Measurements from ENCODE around the gene GSTT2. TPM values are rescaled to one million over a fixed set of nuclear protein-coding genes. Genes with fewer than 3 reads are reported as not detected.

Gene GSTT2
- total RNA-seq, 1 donor from 2014 or later, result 0.50 TPM

DNA sequence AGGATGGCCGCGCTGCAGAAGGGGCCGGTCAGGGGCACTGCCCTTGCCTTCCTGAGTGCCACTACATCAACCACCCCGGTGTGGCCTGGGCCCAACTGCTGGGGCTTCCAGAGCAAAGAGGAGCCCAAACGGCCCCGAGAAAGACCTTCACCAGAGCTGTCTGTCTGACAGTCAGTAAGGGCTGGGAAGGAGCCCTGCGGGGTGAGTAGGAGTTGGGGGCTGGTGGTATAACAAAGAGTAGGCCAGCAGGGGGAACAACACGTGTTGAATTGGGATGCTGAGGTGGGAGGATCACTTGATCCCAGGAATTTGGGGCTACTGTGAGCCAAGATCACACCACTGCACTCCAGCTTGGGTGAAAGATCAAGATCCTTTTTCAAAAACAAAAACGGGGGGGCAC is 21.4 kb downstream of the GSTT2 start:
- no peak for DNase-seq (ENCODE audit: low read depth)
- no peaks in the 10 kb centered on the region for H3K36me3 ChIP-seq (ENCODE audit: control insufficient read depth, insufficient read depth, low read length)
- TF ChIP-seq CTCF (IDR thresholded peaks at IDR 0.05; ENCODE audit: insufficient read depth, low read length, poor library complexity, severe bottlenecking), result no peak
- H3K4me3 ChIP-seq (ENCODE audit: low read depth, low read length), result no peak overlapping the region
- no peaks in the 10 kb centered on the region for H3K27me3 ChIP-seq (ENCODE audit: control insufficient read depth, insufficient read depth, low read length)

GRCh38 chr22:24002272-24002671 is 22.3 kb downstream of the GSTT2 start:
- TF ChIP-seq CTCF (IDR thresholded peaks at IDR 0.05; ENCODE audit: insufficient read depth, low read length, poor library complexity, severe bottlenecking), result no peak
- Histone ChIP-seq H3K27me3 (ENCODE audit: control insufficient read depth, insufficient read depth, low read length) (no peaks in the 10 kb centered on the region), H3K4me3 (ENCODE audit: low read depth, low read length) (no peak overlapping the region), H3K36me3 (ENCODE audit: control insufficient read depth, insufficient read depth, low read length) (no peaks in the 10 kb centered on the region)
- DNase-seq (ENCODE audit: low read depth), result no peak

- no peak for TF ChIP-seq CTCF (IDR thresholded peaks at IDR 0.05; ENCODE audit: insufficient read depth, low read length, poor library complexity, severe bottlenecking)
- no peak for DNase-seq (ENCODE audit: low read depth)
Measured at GRCh38 chr22:24002851-24003250, 22.9 kb downstream of the GSTT2 start.

GRCh38 chr22:24003887-24004286 is 24.0 kb downstream of the GSTT2 start:
- no peak for TF ChIP-seq CTCF (IDR thresholded peaks at IDR 0.05; ENCODE audit: insufficient read depth, low read length, poor library complexity, severe bottlenecking)
- no peak for DNase-seq (ENCODE audit: low read depth)
- Histone ChIP-seq H3K27me3 (ENCODE audit: control insufficient read depth, insufficient read depth, low read length) (no peaks in the 10 kb centered on the region), H3K36me3 (ENCODE audit: control insufficient read depth, insufficient read depth, low read length) (no peaks in the 10 kb centered on the region), H3K4me3 (ENCODE audit: low read depth, low read length) (no peak overlapping the region)

More at GRCh38 chr22:24002851-24003250, 22.9 kb downstream of the GSTT2 start:
- H3K36me3 ChIP-seq (ENCODE audit: control insufficient read depth, insufficient read depth, low read length), result no peaks in the 10 kb centered on the region
- no peaks in the 10 kb centered on the region for H3K27me3 ChIP-seq (ENCODE audit: control insufficient read depth, insufficient read depth, low read length)
- no peak overlapping the region for H3K4me3 ChIP-seq (ENCODE audit: low read depth, low read length)

GRCh38 chr22:24005201-24005600 is 25.3 kb downstream of the GSTT2 start, which contains the start of gene GSTT4:
Gene GSTT4, minus strand, starts transcription at chr22:24005453. Its CDS starts 97 bp downstream, at chr22:24005356.
- TF ChIP-seq CTCF (IDR thresholded peaks at IDR 0.05; ENCODE audit: insufficient read depth, low read length, poor library complexity, severe bottlenecking), result no peak
- Histone ChIP-seq H3K27me3 (ENCODE audit: control insufficient read depth, insufficient read depth, low read length) (no peaks in the 10 kb centered on the region), H3K36me3 (ENCODE audit: control insufficient read depth, insufficient read depth, low read length) (no peaks in the 10 kb centered on the region), H3K4me3 (ENCODE audit: low read depth, low read length) (no peak within 1 kb of the TSS)
- no peak for DNase-seq (ENCODE audit: low read depth)

DNA sequence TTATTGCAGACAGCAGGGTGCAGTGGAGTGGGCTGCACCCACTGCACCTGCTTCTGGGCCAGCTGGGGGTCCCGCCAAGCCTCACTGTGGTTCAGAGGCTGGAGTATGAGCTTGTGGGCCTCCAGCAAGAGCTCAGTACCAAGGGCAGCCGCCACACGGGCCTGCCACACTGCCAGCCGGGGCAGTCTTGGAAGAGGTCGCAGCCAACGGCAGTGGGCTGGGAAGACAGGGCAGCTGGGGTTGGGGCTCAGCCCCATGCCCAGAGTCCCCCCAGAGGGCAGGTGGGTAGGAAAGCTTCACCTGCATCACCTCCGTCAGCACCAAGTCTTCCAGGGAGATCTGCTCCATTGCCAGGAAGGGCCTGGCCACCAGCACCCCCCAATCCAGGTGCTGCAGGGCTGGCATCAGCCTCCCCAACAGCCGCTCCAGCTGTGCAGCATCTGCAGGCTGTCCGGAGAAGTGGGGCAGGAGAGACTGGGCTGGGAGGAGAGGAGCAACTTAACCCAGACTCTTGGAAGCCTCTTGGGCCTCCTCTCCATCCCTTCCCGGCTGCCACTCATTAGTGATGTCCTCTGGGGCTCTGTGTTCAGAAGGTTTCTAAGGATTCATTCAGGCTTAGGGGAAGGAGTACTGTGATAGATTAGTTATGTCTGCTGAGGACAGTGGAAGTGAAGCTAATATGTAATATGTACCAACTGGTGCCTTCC is 26.4 kb downstream of the GSTT2 start:
- Histone ChIP-seq H3K4me3 (ENCODE audit: low read depth, low read length) (no peak overlapping the region), H3K27me3 (ENCODE audit: control insufficient read depth, insufficient read depth, low read length) (no peaks in the 10 kb centered on the region), H3K36me3 (ENCODE audit: control insufficient read depth, insufficient read depth, low read length) (no peaks in the 10 kb centered on the region)
- TF ChIP-seq CTCF (IDR thresholded peaks at IDR 0.05; ENCODE audit: insufficient read depth, low read length, poor library complexity, severe bottlenecking), result no peak
- DNase-seq (ENCODE audit: low read depth), result no peak
